ENCODE results near the gene PPP1R36. TPM values are rescaled to one million over a fixed set of nuclear protein-coding genes. Genes with fewer than 3 reads are reported as not detected.

PPP1R36 gene
- total RNA-seq, 1 donor from 2014 or later = 0.89 TPM

Small RNA genes lying within 50 kb of the gene (small RNA-seq; reads per million reads assigned to genes)
- gene AL049869.4 (ENCODE audit: low replicate concordance) = not detected

Other genes with a start within 250 kb of the PPP1R36 start
- 41.2 TPM for gene MTHFD1, start 161.6 kb upstream of the PPP1R36 start, total RNA-seq
- gene AKAP5, start 84.5 kb upstream of the PPP1R36 start, total RNA-seq = 1.3 TPM
- gene ZBTB25, start 46.1 kb upstream of the PPP1R36 start, total RNA-seq = 8.8 TPM
- gene ZBTB1, start 45.2 kb upstream of the PPP1R36 start, total RNA-seq = 58.3 TPM
- 19.7 TPM for gene HSPA2, start 9.2 kb upstream of the PPP1R36 start, total RNA-seq
- gene PLEKHG3, start 154.5 kb downstream of the PPP1R36 start, total RNA-seq = 39.6 TPM